Neural cell (in vitro differentiated cells): ENCODE results near the gene MYH6.

Source experiments
- CTCF ChIP-seq: fragments of 450-650 bp; IDR thresholded peaks from 2 replicates; pipeline ENCODE4 v1.5.1; 2014; ENCODE audit warnings: antibody characterized with exemption, mild to moderate bottlenecking, moderate library complexity; ENCODE audit not compliant: poor library complexity, severe bottlenecking
- EP300 ChIP-seq: fragments of 450-650 bp; conservative IDR thresholded peaks from 2 replicates; pipeline ENCODE4 v1.6.1; 2014; ENCODE audit warnings: antibody characterized with exemption, mild to moderate bottlenecking, moderate library complexity; ENCODE audit not compliant: poor library complexity, severe bottlenecking
- EZH2 ChIP-seq: fragments of 200-600, 300-800 bp; shearing (Covaris generic), sonication (generic); IDR thresholded peaks from 2 replicates; pipeline ENCODE4 v1.6.1; 2014; ENCODE audit warnings: antibody characterized with exemption, low read length, borderline replicate concordance, mild to moderate bottlenecking; ENCODE audit not compliant: insufficient read depth, poor library complexity, severe bottlenecking
- POLR2AphosphoS5 ChIP-seq: IDR thresholded peaks from 2 replicates; pipeline ENCODE4 v1.6.1; 2012
- REST ChIP-seq: IDR thresholded peaks from 2 replicates; pipeline ENCODE4 v1.6.1; 2012; ENCODE audit warnings: borderline replicate concordance
- TAF1 ChIP-seq: IDR thresholded peaks from 2 replicates; pipeline ENCODE4 v1.6.1; 2012; ENCODE audit warnings: low read depth

GRCh38 chr14:23384364-23385080 lies 23.6 kb downstream of the MYH6 start:
- TF ChIP-seq CTCF: no peak
- no peak for TF ChIP-seq REST
- TF ChIP-seq TAF1: no peak
- TF ChIP-seq POLR2AphosphoS5: no peak
- no peak for TF ChIP-seq EZH2
- no peak for TF ChIP-seq EP300
